HG02943 (cell line): Measurements from ENCODE around the gene CKMT2.

Source experiments
- ATAC-seq: cut with Tn5 transposase; IDR thresholded peaks from one replicate; pipeline ENCODE4 v1.9.1; 2021; ENCODE audit warnings: mild to moderate bottlenecking, low read depth, moderate library complexity; ENCODE audit not compliant: unreplicated experiment

Gene CKMT2

GRCh38 chr5:81214848-81215247, 18.3 kb upstream of the CKMT2 start:
- no peak for ATAC-seq

- ATAC-seq = no peak
These were observed 17.0 kb upstream of the CKMT2 start for GRCh38 chr5:81216152-81216551.

- ATAC-seq = no peak
These were observed 13.7 kb upstream of the CKMT2 start for GRCh38 chr5:81219389-81219788.

- ATAC-seq = no peak
These were observed 10.8 kb upstream of the CKMT2 start for GRCh38 chr5:81222285-81222684.

- no peak for ATAC-seq
These were observed 7.7 kb upstream of the CKMT2 start for GRCh38 chr5:81225463-81225862.

- ATAC-seq = no peak
These were observed 6.8 kb upstream of the CKMT2 start for GRCh38 chr5:81226286-81226685.

GRCh38 chr5:81226949-81227348, 6.2 kb upstream of the CKMT2 start:
- ATAC-seq = no peak

- ATAC-seq = no peak
These were observed 5.0 kb upstream of the CKMT2 start for GRCh38 chr5:81228084-81228483.

- ATAC-seq = no peak
These were observed 2.7 kb upstream of the CKMT2 start for GRCh38 chr5:81230416-81230815.

- ATAC-seq = no peak
These were observed 550 bp upstream of the CKMT2 start for GRCh38 chr5:81232464-81233079.

- no peak for ATAC-seq
These were observed 1.2 kb downstream of the CKMT2 start for GRCh38 chr5:81234299-81234698.

GRCh38 chr5:81234801-81235200, 1.7 kb downstream of the CKMT2 start:
- no peak for ATAC-seq

- ATAC-seq = no peak
These were observed 2.4 kb downstream of the CKMT2 start for GRCh38 chr5:81235287-81236072.

- no peak for ATAC-seq
These were observed 5.3 kb downstream of the CKMT2 start for GRCh38 chr5:81238460-81238859.

GRCh38 chr5:81239613-81240012, 6.5 kb downstream of the CKMT2 start:
- no peak for ATAC-seq

GRCh38 chr5:81241001-81241400, 7.9 kb downstream of the CKMT2 start:
- no peak for ATAC-seq

GRCh38 chr5:81241961-81242648, 9.0 kb downstream of the CKMT2 start:
- no peak for ATAC-seq

GRCh38 chr5:81242906-81243436, 9.8 kb downstream of the CKMT2 start:
- ATAC-seq = no peak

GRCh38 chr5:81244451-81244850, 11.3 kb downstream of the CKMT2 start:
- no peak for ATAC-seq

GRCh38 chr5:81245871-81246235, 12.7 kb downstream of the CKMT2 start:
- no peak for ATAC-seq

- ATAC-seq = no peak
These were observed 13.6 kb downstream of the CKMT2 start for GRCh38 chr5:81246697-81247096.
